Measurements from ENCODE around the gene HSF5.

GRCh38 chr17:58412064-58412703, 76.0 kb downstream of the HSF5 start:
- no peak for TF ChIP-seq POLR2AphosphoS5 (IDR thresholded peaks at IDR 0.05)
- TF ChIP-seq CTCF (IDR thresholded peaks at IDR 0.05 in 8 of 11, conservative IDR thresholded peaks at IDR 0.05 in 3 of 11): no peak
- TF ChIP-seq POLR2A (IDR thresholded peaks at IDR 0.05): no peak

Measured in spleen (tissue), 7 donors.